Glomerular visceral epithelial cell (primary cell): ENCODE data around the gene RNASE13.

ENCODE experiments used
- DNase-seq: peaks from one replicate; pipeline ENCODE4 v3.0.0-alpha.2; 2016; ENCODE audit errors: extremely low spot score

The RNASE13 gene

GRCh38 chr14:21034707-21035106, at the start of gene RNASE13:
RNASE13 (minus strand) TSS chr14:21034807; CDS start chr14:21034288, 519 bp downstream.
- no peak for DNase-seq

- DNase-seq = no peak
Measured at GRCh38 chr14:21084396-21084795, 49.8 kb upstream of the RNASE13 start.

- no peak for DNase-seq
Measured at GRCh38 chr14:21083565-21084325, 49.1 kb upstream of the RNASE13 start.

- DNase-seq = no peak
Measured at GRCh38 chr14:21081521-21082142, 47.0 kb upstream of the RNASE13 start.

GRCh38 chr14:21078726-21079125, 44.1 kb upstream of the RNASE13 start:
- DNase-seq = no peak

- no peak for DNase-seq
Measured at GRCh38 chr14:21078287-21078686, 43.7 kb upstream of the RNASE13 start.

- no peak for DNase-seq
Measured at GRCh38 chr14:21077672-21078071, 43.1 kb upstream of the RNASE13 start.

GRCh38 chr14:21075719-21076437, 41.3 kb upstream of the RNASE13 start:
- no peak for DNase-seq

- DNase-seq = no peak
Measured at GRCh38 chr14:21074398-21075272, 40.0 kb upstream of the RNASE13 start.

- DNase-seq = no peak
Measured at GRCh38 chr14:21073921-21074320, 39.3 kb upstream of the RNASE13 start.

GRCh38 chr14:21072781-21073339, 38.3 kb upstream of the RNASE13 start:
- no peak for DNase-seq

GRCh38 chr14:21072031-21072473, 37.4 kb upstream of the RNASE13 start:
- DNase-seq = no peak

GRCh38 chr14:21071225-21072030, 36.8 kb upstream of the RNASE13 start:
- peak; percentile 95 for DNase-seq

GRCh38 chr14:21070610-21071224, 36.1 kb upstream of the RNASE13 start:
- DNase-seq = peak; percentile 70

- DNase-seq = peak; percentile 68
Measured at GRCh38 chr14:21070083-21070609, 35.5 kb upstream of the RNASE13 start, which contains the start of gene ARHGEF40. ARHGEF40 (plus strand) TSS chr14:21070304; CDS start chr14:21070397, 93 bp downstream.

- DNase-seq = peak; percentile 55
Measured at GRCh38 chr14:21069388-21070082, 34.9 kb upstream of the RNASE13 start.

- DNase-seq = peak; percentile 70
Measured at GRCh38 chr14:21068521-21069387, 34.1 kb upstream of the RNASE13 start.
